ENCODE measurements around the gene ZNF516. TPM values are rescaled to one million over a fixed set of nuclear protein-coding genes. Genes with fewer than 3 reads are reported as not detected.
A peak's percentile ranks its signal among the peaks of the same experiment; 100 is the strongest.

ZNF516 gene
- total and polyA plus RNA-seq, 9 donors, result 13.5 to 110 (median 95.2) TPM

DNA sequence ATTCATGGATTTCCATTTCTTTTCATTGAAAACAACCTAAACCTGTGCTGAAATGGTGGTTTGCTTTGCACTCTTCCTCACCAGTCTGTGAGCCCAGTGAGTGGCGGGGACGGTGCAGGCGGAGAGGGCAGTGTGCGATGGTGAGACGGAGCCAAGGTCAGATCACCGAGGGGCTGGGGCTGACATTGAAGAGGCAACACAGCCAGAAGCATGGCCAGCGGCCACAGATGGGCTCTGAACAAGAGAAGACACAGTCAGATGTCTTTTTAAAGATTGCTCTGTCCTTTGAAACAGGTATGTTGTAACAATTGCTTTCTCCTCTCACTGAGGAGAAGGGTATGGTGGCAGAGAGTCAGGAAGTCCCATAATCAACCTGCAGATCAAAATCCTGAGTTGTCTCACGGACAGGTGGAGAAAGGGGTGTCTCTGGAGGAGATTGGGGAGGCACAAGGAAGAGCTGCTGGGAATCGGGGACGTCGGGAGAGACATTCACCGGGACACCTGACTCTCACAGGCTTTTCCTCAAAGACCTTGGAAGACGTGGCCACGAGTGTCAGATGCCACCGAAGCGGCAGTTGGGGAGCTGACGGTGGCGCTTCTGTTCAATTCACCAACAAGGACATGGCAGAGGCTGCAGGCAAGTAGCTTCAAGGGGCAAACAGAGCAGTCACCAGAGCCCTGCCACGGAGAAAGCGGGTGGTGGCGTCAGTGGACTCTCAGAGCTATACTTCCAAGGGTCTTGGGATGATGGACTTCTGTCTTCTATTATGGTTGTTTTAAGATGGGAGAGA, 12.1 kb upstream of the ZNF516 start:
- Histone ChIP-seq H3K9me3 (no peaks in the 10 kb centered on the region), H3K4me1 (ENCODE audit: insufficient read depth) (no peaks in the 10 kb centered on the region), H3K36me3 (no peaks in the 10 kb centered on the region), H3K27me3 (no peaks in the 10 kb centered on the region), H3K4me3 (no peak overlapping the region), H3K27ac (no peak overlapping the region)
- intact Hi-C loops (cut with DNase I), result no loop called here
- TF ChIP-seq CTCF (IDR thresholded peaks at IDR 0.05) (no peak), POLR2A (IDR thresholded peaks at IDR 0.05) (no peak), EP300 (IDR thresholded peaks at IDR 0.05) (no peak)
- WGBS, 3 donors, result 93 to 97% (median 95%) methylated on average over 21 of the region's 21 CpGs
- peak in 1 of 5 donors; percentile 21 for DNase-seq

- 92 to 96% (median 94%) methylated on average over 9 of the region's 9 CpGs for WGBS, 3 donors
Observed at GRCh38 chr18:76506395-76506794, 11.4 kb upstream of the ZNF516 start.

DNA sequence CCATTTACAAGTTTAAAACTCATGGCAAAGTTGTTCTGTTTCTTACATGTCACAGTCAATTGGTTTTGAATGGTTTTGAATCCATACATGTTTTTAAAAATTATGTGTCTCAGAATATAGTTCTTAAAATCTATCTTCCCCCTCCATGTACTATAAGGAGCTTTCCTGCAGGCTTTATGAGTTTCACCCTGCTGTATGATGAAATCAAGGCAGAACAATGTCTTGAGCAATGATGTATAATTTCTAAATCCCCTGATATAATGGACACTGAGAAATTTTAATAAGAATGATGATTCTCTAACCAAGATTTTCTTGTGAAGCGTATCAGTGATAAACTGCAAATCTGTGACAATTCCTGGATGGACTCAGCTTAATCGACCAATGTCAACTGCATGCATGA, 10.6 kb upstream of the ZNF516 start:
- H3K36me3 ChIP-seq, result no peaks in the 10 kb centered on the region
- H3K9me3 ChIP-seq, result no peaks in the 10 kb centered on the region
- H3K4me1 ChIP-seq (ENCODE audit: insufficient read depth), result no peaks in the 10 kb centered on the region
- no peak overlapping the region for H3K27ac ChIP-seq
- no peak overlapping the region for H3K4me3 ChIP-seq
- intact Hi-C loops (cut with DNase I), result no loop called here
- 92 to 95% (median 94%) methylated on average over 2 of the region's 2 CpGs for WGBS, 3 donors
- TF ChIP-seq CTCF (IDR thresholded peaks at IDR 0.05) (no peak), POLR2A (IDR thresholded peaks at IDR 0.05) (no peak), EP300 (IDR thresholded peaks at IDR 0.05) (no peak)
- no peaks in the 10 kb centered on the region for H3K27me3 ChIP-seq
- DNase-seq, result no peak

More at GRCh38 chr18:76506395-76506794, 11.4 kb upstream of the ZNF516 start:
- Histone ChIP-seq H3K4me3 (no peak overlapping the region), H3K27me3 (no peaks in the 10 kb centered on the region), H3K27ac (no peak overlapping the region), H3K9me3 (no peaks in the 10 kb centered on the region), H3K4me1 (ENCODE audit: insufficient read depth) (no peaks in the 10 kb centered on the region), H3K36me3 (no peaks in the 10 kb centered on the region)
- TF ChIP-seq CTCF (IDR thresholded peaks at IDR 0.05), result no peak
- no peak for TF ChIP-seq POLR2A (IDR thresholded peaks at IDR 0.05)
- no peak for TF ChIP-seq EP300 (IDR thresholded peaks at IDR 0.05)
- no peak for DNase-seq
- intact Hi-C loops (cut with DNase I), result no loop called here

GRCh38 chr18:76504749-76505148, 9.7 kb upstream of the ZNF516 start:
- Histone ChIP-seq H3K36me3 (no peaks in the 10 kb centered on the region), H3K9me3 (no peaks in the 10 kb centered on the region), H3K27me3 (no peaks in the 10 kb centered on the region), H3K4me3 (no peak overlapping the region), H3K4me1 (ENCODE audit: insufficient read depth) (no peaks in the 10 kb centered on the region), H3K27ac (no peak overlapping the region)
- TF ChIP-seq POLR2A (IDR thresholded peaks at IDR 0.05) (no peak), EP300 (IDR thresholded peaks at IDR 0.05) (no peak), CTCF (IDR thresholded peaks at IDR 0.05) (no peak)
- DNase-seq, result no peak
- intact Hi-C loops (cut with DNase I), result no loop called here
- 84 to 89% (median 86%) methylated on average over 5 of the region's 5 CpGs for WGBS, 3 donors
